B cell (primary cell): ENCODE measurements around the gene LRBA. TPM values are rescaled to one million over a fixed set of nuclear protein-coding genes. Genes with fewer than 3 reads are reported as not detected.

Experiments used
- ATAC-seq: fragments of 200-7000 bp; cut with Tn5 transposase; one replicate; pipeline ENCODE4 v1.10.0; 2021; ENCODE audit warnings: low read depth, mild to moderate bottlenecking, moderate number of reproducible peaks, moderate library complexity
- CTCF ChIA-PET: fragments of 350-600 bp; sonication (Branson Sonifier 250); formaldehyde crosslinking; loops from one replicate; lab custom pipeline; 2021; ENCODE audit warnings: antibody characterized with exemption, inconsistent platforms; lab: Charles Lee
- POLR2A ChIA-PET: fragments of 350-600 bp; sonication (Branson Sonifier 250); formaldehyde crosslinking; loops from one replicate; lab custom pipeline; 2021; ENCODE audit warnings: antibody characterized with exemption; lab: Charles Lee
- DNase-seq: peaks from one replicate; pipeline ENCODE4 v3.0.0; 2013
- H2AFZ ChIP-seq: 2 replicates; pipeline ENCODE4 v1.6.1; 2012; ENCODE audit warnings: mild to moderate bottlenecking, low read depth, low read length; ENCODE audit not compliant: insufficient read depth, poor library complexity, severe bottlenecking
- H3K27ac ChIP-seq, 2 donors: 1 replicate in 1 of 2; 2 replicates in 1 of 2; pipeline ENCODE4 v1.5.1; 2012 to 2013; ENCODE audit warnings: low read length in 2 of 2, mild to moderate bottlenecking in 2 of 2, moderate library complexity in 1 of 2
- H3K27me3 ChIP-seq, 4 experiments: fragments of 200-600 bp in 1 of 4; sonication (generic) in 1 of 4; replicated peaks in 1 of 4; 1 replicate in 2 of 4; 2 replicates in 2 of 4; pipeline versions ENCODE4 v1.6.1 to v1.7.0; 2013 to 2016; ENCODE audit warnings: low read length in 3 of 4, mild to moderate bottlenecking in 2 of 4, mixed read lengths in 1 of 4, moderate library complexity in 1 of 4; ENCODE audit not compliant: insufficient read depth in 4 of 4, control insufficient read depth in 3 of 4; ENCODE audit errors: control extremely low read depth in 1 of 4
- H3K36me3 ChIP-seq, 2 experiments: replicated peaks in 1 of 2; 1 replicate in 1 of 2; 2 replicates in 1 of 2; pipeline versions ENCODE4 v1.6.1 to v1.7.1; 2013; ENCODE audit warnings: low read length in 1 of 2; ENCODE audit not compliant: insufficient read depth in 2 of 2, control insufficient read depth in 1 of 2; ENCODE audit errors: control extremely low read depth in 1 of 2, extremely low read depth in 1 of 2
- H3K4me1 ChIP-seq, 2 donors: fragments of 200-600 bp in 1 of 2; sonication (generic) in 1 of 2; 1 replicate in 1 of 2; 2 replicates in 1 of 2; pipeline versions ENCODE4 v1.5.1 to v1.6.1; 2013 to 2017; ENCODE audit warnings: low read length in 2 of 2; ENCODE audit not compliant: control insufficient read depth in 2 of 2, insufficient read depth in 2 of 2
- H3K4me2 ChIP-seq: replicated peaks from 2 replicates; pipeline ENCODE3; 2012; ENCODE audit warnings: mild to moderate bottlenecking, low read depth, low read length; ENCODE audit not compliant: poor library complexity, severe bottlenecking
- H3K4me3 ChIP-seq, 5 experiments: fragments of 200-600 bp in 1 of 5; sonication (generic) in 1 of 5; 1 replicate in 3 of 5; 2 replicates in 2 of 5; pipeline versions ENCODE4 v1.5.1 to v1.7.0; 2011 to 2016; ENCODE audit warnings: low read length in 4 of 5, mild to moderate bottlenecking in 4 of 5, low read depth in 2 of 5, control low read depth in 1 of 5, moderate library complexity in 1 of 5; ENCODE audit not compliant: insufficient read depth in 1 of 5; ENCODE audit errors: control extremely low read depth in 1 of 5, extremely low read depth in 1 of 5
- H3K79me2 ChIP-seq: fragments of 200-600 bp; sonication (generic); one replicate; pipeline ENCODE4 v1.6.0; 2016; ENCODE audit warnings: low read length; ENCODE audit not compliant: control insufficient read depth, insufficient read depth
- H3K9ac ChIP-seq: fragments of 200-600 bp; sonication (generic); 2 replicates; pipeline ENCODE4 v1.6.1; 2017; ENCODE audit warnings: mild to moderate bottlenecking, low read length, moderate library complexity
- H3K9me3 ChIP-seq, 3 donors: one replicate each; pipeline versions ENCODE4 v1.6.1 to v1.7.1; 2013; ENCODE audit warnings: low read length in 2 of 3; ENCODE audit not compliant: control insufficient read depth in 2 of 3, insufficient read depth in 1 of 3; ENCODE audit errors: control extremely low read depth in 1 of 3
- H4K20me1 ChIP-seq: 2 replicates; pipeline ENCODE4 v1.6.0; 2012; ENCODE audit warnings: mild to moderate bottlenecking, low read length; ENCODE audit not compliant: insufficient read depth, control insufficient read depth, poor library complexity, severe bottlenecking
- H3K27ac Mint-ChIP-seq: one replicate; pipeline ENCODE4 v1.8.0; 2021; ENCODE audit warnings: mixed read lengths
- H3K27me3 Mint-ChIP-seq: one replicate; pipeline ENCODE4 v1.8.0; 2021; ENCODE audit warnings: mixed read lengths
- H3K4me1 Mint-ChIP-seq: one replicate; pipeline ENCODE4 v1.8.0; 2021; ENCODE audit warnings: mixed read lengths
- H3K4me3 Mint-ChIP-seq: one replicate; pipeline ENCODE4 v1.8.0; 2021; ENCODE audit warnings: mixed read lengths
- H3K9me3 Mint-ChIP-seq: one replicate; pipeline ENCODE4 v1.8.0; 2022; ENCODE audit warnings: mixed read lengths; ENCODE audit not compliant: insufficient read depth
- EZH2 ChIP-seq: IDR thresholded peaks from 2 replicates; pipeline ENCODE4 v1.6.1; 2012; ENCODE audit warnings: borderline replicate concordance, low read depth, mild to moderate bottlenecking, moderate library complexity, low read length; ENCODE audit not compliant: insufficient read depth, poor library complexity, severe bottlenecking
- WGBS: methylation state at CpG from one replicate; pipeline ENCODE4 v1.1.5; 2013; ENCODE audit warnings: missing lambda C conversion rate; ENCODE audit not compliant: insufficient coverage; 5-methylcytosine and 5-hydroxymethylcytosine counted together
- intact Hi-C: fragments of 100-400 bp; cut with micrococcal nuclease; formaldehyde crosslinking; loops from one replicate; pipeline ENCODE4 v1.10.0; 2022
- polyA plus RNA-seq: library from polyadenylated mRNA; depleted of rRNA; stranded (reverse); fragments of >200 nt; gene quantifications from 2 replicates; pipeline ENCODE4 v1.2.3, GENCODE V29; 2012
- total RNA-seq, 2 donors: library from RNA; stranded (reverse); fragments of 120-200 nt in 1 of 2; gene quantifications; 1 replicate in 1 of 2; 2 replicates in 1 of 2; pipeline versions ENCODE4 v1.2.3 to v1.2.4, GENCODE V29; 2013 to 2022
- TF ChIP-seq, protein P1 (sequence below): fragments of 200-600 bp; IDR thresholded peaks from one replicate; pipeline ENCODE4 v1.8.0; 2022; ENCODE audit warnings: antibody characterized with exemption, mild to moderate bottlenecking

The LRBA gene
- total and polyA plus RNA-seq, 2 donors (not counting 1 experiment from before 2014, with no cell fraction given), result 17.5 to 86.7 TPM

- Histone ChIP-seq H3K79me2 (no peaks in the 10 kb centered on the region), H3K4me2 (no peak overlapping the region), H3K9ac (no peak overlapping the region), H3K4me3 (no peak overlapping the region), H3K9me3 (peaks cover 1 to 6% (median 4%) of the 10 kb centered on the region in 3 donors), H3K36me3 (no peaks in the 10 kb centered on the region), H4K20me1 (no peaks in the 10 kb centered on the region), H3K27me3 (no peaks in the 10 kb centered on the region), H3K4me1 (no peaks in the 10 kb centered on the region), H2AFZ (no peak overlapping the region), H3K27ac (no peak overlapping the region)
- Mint-ChIP-seq H3K4me3 (no peak overlapping the region), H3K9me3 (no peaks in the 10 kb centered on the region), H3K27me3 (no peaks in the 10 kb centered on the region), H3K27ac (no peak overlapping the region), H3K4me1 (no peaks in the 10 kb centered on the region)
- intact Hi-C loops, result no loop called here
- CTCF ChIA-PET, result no interaction called here
- no peak for TF ChIP-seq EZH2
- TF ChIP-seq, protein P1, sequence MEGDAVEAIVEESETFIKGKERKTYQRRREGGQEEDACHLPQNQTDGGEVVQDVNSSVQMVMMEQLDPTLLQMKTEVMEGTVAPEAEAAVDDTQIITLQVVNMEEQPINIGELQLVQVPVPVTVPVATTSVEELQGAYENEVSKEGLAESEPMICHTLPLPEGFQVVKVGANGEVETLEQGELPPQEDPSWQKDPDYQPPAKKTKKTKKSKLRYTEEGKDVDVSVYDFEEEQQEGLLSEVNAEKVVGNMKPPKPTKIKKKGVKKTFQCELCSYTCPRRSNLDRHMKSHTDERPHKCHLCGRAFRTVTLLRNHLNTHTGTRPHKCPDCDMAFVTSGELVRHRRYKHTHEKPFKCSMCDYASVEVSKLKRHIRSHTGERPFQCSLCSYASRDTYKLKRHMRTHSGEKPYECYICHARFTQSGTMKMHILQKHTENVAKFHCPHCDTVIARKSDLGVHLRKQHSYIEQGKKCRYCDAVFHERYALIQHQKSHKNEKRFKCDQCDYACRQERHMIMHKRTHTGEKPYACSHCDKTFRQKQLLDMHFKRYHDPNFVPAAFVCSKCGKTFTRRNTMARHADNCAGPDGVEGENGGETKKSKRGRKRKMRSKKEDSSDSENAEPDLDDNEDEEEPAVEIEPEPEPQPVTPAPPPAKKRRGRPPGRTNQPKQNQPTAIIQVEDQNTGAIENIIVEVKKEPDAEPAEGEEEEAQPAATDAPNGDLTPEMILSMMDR, result no peak
- ATAC-seq (no peak), DNase-seq (no peak)
- POLR2A ChIA-PET, result no interaction called here
Measured at GRCh38 chr4:150394046-150394445, 621.0 kb downstream of the LRBA start.

GRCh38 chr4:150391052-150391451, 624.0 kb downstream of the LRBA start:
- H3K27me3 Mint-ChIP-seq, result no peaks in the 10 kb centered on the region
- CTCF ChIA-PET, result no interaction called here
- H3K27ac Mint-ChIP-seq, result no peak overlapping the region

More at GRCh38 chr4:150391052-150391451, 624.0 kb downstream of the LRBA start:
- Histone ChIP-seq H2AFZ (no peak overlapping the region), H3K27me3 (no peaks in the 10 kb centered on the region), H3K4me3 (no peak overlapping the region), H3K9me3 (peaks cover 2 to 6% (median 4%) of the 10 kb centered on the region in 3 donors), H3K4me2 (no peak overlapping the region), H4K20me1 (no peaks in the 10 kb centered on the region), H3K9ac (no peak overlapping the region), H3K79me2 (no peaks in the 10 kb centered on the region), H3K36me3 (no peaks in the 10 kb centered on the region), H3K4me1 (no peaks in the 10 kb centered on the region), H3K27ac (no peak overlapping the region)
- whole genome bisulfite sequencing, result 100% methylated on average over 1 of the region's 2 CpGs
- POLR2A ChIA-PET, result no interaction called here
- ATAC-seq (no peak), DNase-seq (no peak)
- TF ChIP-seq, protein P1, result no peak
- TF ChIP-seq EZH2, result no peak
- Mint-ChIP-seq H3K4me3 (no peak overlapping the region), H3K4me1 (peaks cover 4% of the 10 kb centered on the region), H3K9me3 (no peaks in the 10 kb centered on the region)
- intact Hi-C loops, result no loop called here
